Large intestine (tissue), 3 donors: ENCODE results near the gene SUPT5H. TPM values are rescaled to one million over a fixed set of nuclear protein-coding genes. Genes with fewer than 3 reads are reported as not detected.

Experiments used
- DNase-seq, 2 donors: peaks; one replicate each; pipeline versions ENCODE4 v3.0.0 to v3.0.0-alpha.2; 2013
- H3K27ac ChIP-seq: one replicate; pipeline ENCODE4 v1.5.1; 2013; ENCODE audit warnings: low read length
- H3K27me3 ChIP-seq: 2 replicates; pipeline ENCODE4 v1.6.1; 2013; ENCODE audit warnings: low read length; ENCODE audit not compliant: control insufficient read depth, insufficient read depth
- H3K36me3 ChIP-seq: 2 replicates; pipeline ENCODE4 v1.6.1; 2013; ENCODE audit warnings: low read length; ENCODE audit not compliant: control insufficient read depth, insufficient read depth
- H3K4me1 ChIP-seq: one replicate; pipeline ENCODE4 v1.6.1; 2013; ENCODE audit warnings: low read length; ENCODE audit not compliant: control insufficient read depth, insufficient read depth
- H3K4me3 ChIP-seq: one replicate; pipeline ENCODE4 v1.5.1; 2013; ENCODE audit warnings: low read length
- H3K9me3 ChIP-seq: one replicate; pipeline ENCODE4 v1.6.1; 2013; ENCODE audit warnings: mild to moderate bottlenecking, low read depth, low read length, moderate library complexity; ENCODE audit not compliant: control insufficient read depth
- WGBS: methylation state at CpG from one replicate; pipeline ENCODE4 v1.1.5; 2013; ENCODE audit warnings: low lambda C conversion rate; ENCODE audit not compliant: insufficient coverage; 5-methylcytosine and 5-hydroxymethylcytosine counted together
- polyA plus RNA-seq: library from polyadenylated mRNA; unstranded; fragments of 120-200 nt; gene quantifications from one replicate; pipeline ENCODE4 v1.2.1, GENCODE V29; 2013

The SUPT5H gene
- polyA plus RNA-seq, 1 donor, result 119 TPM

DNA sequence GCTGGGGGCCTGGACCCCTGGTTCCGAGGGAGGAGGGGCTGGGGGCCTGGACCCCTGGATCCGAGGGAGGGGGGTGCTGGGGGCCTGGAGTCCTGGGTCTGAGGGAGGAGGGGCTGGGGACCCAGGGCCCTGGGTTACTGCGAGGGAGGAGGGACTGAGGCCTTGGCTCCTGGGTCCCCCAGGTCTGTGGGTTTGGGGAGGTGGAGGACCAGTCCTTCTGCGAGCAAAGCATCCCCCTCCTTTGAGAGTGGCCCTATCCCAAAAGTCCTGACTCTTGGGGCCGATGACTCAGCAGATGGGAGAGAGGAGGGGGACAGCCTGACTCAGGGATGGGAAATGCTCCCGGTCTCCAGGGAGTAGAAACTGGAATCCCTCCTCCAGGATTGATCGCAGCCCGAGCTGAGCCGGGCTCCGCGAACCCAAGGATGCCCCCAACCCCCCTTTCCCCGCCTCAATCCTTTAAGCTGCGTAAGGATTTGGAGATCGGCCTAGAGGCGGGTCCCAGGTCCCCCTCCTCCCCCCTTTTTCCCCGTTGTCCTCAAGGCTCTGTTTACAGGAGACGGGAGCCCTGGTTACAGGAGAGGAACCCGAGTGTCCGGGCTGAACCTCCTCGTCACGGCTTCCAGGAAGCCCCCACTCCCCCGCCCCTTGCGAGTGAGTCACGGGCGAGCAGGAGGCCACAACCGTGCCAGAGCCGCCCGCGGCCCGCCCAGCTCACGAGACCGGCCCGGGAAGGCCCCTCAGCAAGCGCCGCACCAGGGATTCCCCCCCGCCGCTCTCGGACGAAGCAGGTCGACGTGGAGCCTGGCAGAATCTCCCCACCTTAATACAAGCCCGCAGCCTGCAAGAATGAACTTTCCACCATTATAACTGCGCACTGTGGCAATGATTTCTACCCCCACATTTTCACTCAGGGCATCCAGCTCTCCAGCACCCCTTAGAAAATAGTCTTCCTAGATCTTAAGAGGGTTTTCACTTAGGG is 41.8 kb upstream of the SUPT5H start:
- H3K27ac ChIP-seq, result peak overlapping the region; percentile 96
- H3K36me3 ChIP-seq, result peaks cover 11% of the 10 kb centered on the region
- peaks cover 4% of the 10 kb centered on the region for H3K9me3 ChIP-seq
- DNase-seq, result peak; percentile 97 to 98
- no peaks in the 10 kb centered on the region for H3K27me3 ChIP-seq
- H3K4me3 ChIP-seq, result peak overlapping the region; percentile 30
- peaks cover 62% of the 10 kb centered on the region for H3K4me1 ChIP-seq
- WGBS, result no CpG with 5 or more reads among the region's 43 CpGs

DNA sequence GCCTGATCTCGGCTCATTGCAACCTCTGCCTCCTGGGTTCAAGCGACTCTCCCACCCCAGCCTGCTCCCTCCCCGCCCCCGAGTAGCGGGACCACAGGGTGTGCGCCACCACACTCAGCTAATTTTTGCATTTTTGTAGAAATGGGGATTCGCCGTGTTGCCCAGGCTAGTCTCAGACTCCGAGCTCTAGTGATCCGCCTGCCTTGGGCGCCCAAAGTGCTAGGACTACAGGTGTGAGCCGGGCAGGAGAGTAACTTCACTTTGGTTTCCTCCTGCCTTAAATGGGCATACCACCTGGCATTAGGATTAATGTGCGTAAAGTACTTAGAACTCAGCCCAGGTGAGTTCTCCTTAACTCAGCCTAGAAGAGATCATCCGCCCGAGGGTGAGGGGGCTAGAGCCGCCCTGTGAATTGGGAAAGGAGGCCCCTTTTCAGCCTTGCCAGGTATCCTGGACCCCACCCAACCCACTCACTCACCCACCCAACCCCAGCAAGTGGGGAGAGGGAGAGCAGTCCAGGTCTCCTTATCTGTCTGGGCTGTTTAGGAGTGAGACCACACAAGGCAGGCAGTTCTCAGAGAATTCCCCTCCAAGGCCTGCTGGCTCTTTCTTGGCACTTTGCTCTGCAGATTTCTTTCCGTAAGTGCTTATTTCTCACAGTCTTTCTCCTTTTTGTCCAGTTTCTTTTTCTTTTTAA is 40.0 kb upstream of the SUPT5H start:
- Histone ChIP-seq H3K27me3 (no peaks in the 10 kb centered on the region), H3K4me1 (peaks cover 49% of the 10 kb centered on the region), H3K36me3 (peaks cover 15% of the 10 kb centered on the region), H3K9me3 (no peaks in the 10 kb centered on the region), H3K4me3 (peak overlapping the region; percentile 78), H3K27ac (peak overlapping the region; percentile 98)
- WGBS, result 100% methylated on average over 1 of the region's 17 CpGs
- DNase-seq, result no peak

DNA sequence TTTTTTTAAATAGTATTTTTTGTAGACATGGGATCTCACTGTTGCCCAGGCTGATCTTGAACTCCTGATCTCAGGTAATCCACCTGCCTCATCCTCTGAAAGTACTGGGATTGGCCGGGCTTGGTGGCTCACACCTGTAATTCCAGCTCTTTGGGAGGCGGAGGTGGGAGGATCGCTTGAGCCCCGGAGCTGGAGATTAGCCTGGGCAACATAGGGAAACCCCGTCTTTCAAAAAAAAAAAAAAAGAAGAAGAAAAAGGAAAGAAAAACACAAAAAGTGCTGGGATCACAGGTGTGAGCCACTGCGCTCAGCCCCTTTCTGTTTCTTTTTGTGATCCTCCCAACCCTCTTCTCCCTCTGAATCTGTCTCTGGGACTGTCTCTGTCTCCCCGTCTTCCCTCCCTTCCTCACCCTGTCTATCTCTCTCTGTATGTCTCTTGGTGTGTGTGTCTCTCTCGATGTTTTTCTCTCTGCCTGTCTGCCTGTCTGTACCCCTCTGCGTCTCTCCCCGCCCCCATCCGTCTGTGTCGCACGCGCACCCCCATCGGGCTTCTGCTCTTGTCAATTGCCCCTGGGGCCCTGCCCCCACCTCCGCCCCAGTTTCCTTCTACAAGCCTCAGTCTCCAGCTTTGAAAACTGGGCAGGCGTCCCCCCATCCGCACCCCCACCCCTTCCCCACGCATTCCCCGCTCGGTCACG is 39.3 kb upstream of the SUPT5H start:
- Histone ChIP-seq H3K27ac (peak overlapping the region; percentile 98), H3K4me3 (peak overlapping the region; percentile 78), H3K36me3 (peaks cover 15% of the 10 kb centered on the region), H3K9me3 (no peaks in the 10 kb centered on the region), H3K27me3 (no peaks in the 10 kb centered on the region), H3K4me1 (peaks cover 49% of the 10 kb centered on the region)
- 10% methylated on average over 2 of the region's 22 CpGs for WGBS
- DNase-seq, result peak in 1 of 2 donors; percentile 82

DNA sequence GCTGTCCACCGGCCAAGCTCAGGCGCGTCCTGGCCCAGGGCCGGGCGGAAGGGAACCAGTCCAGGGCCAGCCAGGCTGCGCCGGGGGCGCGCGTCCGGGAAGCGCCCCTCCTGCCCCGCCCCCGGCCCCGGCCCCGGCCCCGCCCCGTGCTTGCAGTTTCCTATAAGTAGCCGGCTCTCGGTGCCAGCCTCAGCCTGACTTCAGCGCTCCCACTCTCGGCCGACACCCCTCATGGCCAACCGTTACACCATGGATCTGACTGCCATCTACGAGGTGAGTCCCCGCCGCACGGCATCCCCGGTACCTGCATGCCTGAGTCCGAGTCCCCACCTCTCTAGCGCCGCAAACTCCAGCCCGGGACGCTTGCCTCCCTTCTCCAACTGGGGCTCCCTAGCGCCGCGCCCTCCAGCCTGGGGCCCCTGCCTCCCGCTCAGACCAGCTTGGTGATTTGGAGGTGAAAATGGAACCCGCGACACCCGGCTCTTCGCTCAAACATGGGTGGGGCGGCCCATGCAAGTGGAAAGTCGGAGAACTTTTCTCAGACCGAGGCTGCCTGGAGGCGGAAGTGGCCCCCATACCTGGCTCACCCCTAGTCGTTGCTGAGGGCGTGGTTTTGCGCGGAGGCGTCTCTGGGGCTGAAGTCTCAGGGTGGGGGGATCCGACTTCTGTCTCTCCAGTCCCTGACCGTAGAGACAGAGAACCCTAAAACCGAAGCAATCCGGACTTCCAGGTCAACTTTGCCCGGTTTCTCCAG is 38.5 kb upstream of the SUPT5H start, which contains the start of gene ZFP36:
TSS of gene ZFP36 (plus strand) at position 192 of the 754 bp plus-strand sequence. CDS start at position 250, 58 bp downstream.
- no CpG with 5 or more reads among the region's 56 CpGs for WGBS
- Histone ChIP-seq H3K36me3 (peaks cover 15% of the 10 kb centered on the region), H3K9me3 (no peaks in the 10 kb centered on the region), H3K27ac (peak within 1 kb of the TSS; percentile 98), H3K4me3 (peak within 1 kb of the TSS; percentile 78), H3K27me3 (no peaks in the 10 kb centered on the region), H3K4me1 (peaks cover 49% of the 10 kb centered on the region)
- DNase-seq, result peak; percentile 84 to 87

DNA sequence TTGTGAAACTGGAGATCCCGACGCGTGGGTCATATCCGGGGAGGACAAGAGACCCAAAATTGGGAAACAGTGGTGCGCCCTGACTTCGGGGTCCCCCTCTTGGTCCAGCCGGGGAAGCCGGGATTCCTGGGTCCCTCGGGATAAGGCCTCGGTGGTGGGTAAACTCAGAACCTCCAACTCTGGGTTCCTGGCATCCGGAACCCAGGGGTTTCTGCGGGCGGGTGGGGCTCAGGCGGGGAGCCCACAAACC is 38.0 kb upstream of the SUPT5H start:
- peak overlapping the region; percentile 98 for H3K27ac ChIP-seq
- H3K4me3 ChIP-seq, result peak overlapping the region; percentile 78
- no peaks in the 10 kb centered on the region for H3K9me3 ChIP-seq
- H3K4me1 ChIP-seq, result peaks cover 44% of the 10 kb centered on the region
- no CpG with 5 or more reads among the region's 14 CpGs for WGBS
- H3K36me3 ChIP-seq, result peaks cover 15% of the 10 kb centered on the region
- no peaks in the 10 kb centered on the region for H3K27me3 ChIP-seq
- no peak for DNase-seq

DNA sequence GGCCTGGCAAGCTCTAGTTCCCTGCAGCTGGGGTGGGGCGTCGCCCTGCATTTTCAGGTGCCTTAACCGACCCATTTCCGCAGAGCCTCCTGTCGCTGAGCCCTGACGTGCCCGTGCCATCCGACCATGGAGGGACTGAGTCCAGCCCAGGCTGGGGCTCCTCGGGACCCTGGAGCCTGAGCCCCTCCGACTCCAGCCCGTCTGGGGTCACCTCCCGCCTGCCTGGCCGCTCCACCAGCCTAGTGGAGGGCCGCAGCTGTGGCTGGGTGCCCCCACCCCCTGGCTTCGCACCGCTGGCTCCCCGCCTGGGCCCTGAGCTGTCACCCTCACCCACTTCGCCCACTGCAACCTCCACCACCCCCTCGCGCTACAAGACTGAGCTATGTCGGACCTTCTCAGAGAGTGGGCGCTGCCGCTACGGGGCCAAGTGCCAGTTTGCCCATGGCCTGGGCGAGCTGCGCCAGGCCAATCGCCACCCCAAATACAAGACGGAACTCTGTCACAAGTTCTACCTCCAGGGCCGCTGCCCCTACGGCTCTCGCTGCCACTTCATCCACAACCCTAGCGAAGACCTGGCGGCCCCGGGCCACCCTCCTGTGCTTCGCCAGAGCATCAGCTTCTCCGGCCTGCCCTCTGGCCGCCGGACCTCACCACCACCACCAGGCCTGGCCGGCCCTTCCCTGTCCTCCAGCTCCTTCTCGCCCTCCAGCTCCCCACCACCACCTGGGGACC is 37.6 kb upstream of the SUPT5H start:
- DNase-seq, result peak; percentile 51 to 63
- no peaks in the 10 kb centered on the region for H3K27me3 ChIP-seq
- H3K4me3 ChIP-seq, result peak overlapping the region; percentile 78
- WGBS, result no CpG with 5 or more reads among the region's 40 CpGs
- H3K36me3 ChIP-seq, result peaks cover 15% of the 10 kb centered on the region
- H3K27ac ChIP-seq, result peak overlapping the region; percentile 98
- no peaks in the 10 kb centered on the region for H3K9me3 ChIP-seq
- peaks cover 41% of the 10 kb centered on the region for H3K4me1 ChIP-seq

DNA sequence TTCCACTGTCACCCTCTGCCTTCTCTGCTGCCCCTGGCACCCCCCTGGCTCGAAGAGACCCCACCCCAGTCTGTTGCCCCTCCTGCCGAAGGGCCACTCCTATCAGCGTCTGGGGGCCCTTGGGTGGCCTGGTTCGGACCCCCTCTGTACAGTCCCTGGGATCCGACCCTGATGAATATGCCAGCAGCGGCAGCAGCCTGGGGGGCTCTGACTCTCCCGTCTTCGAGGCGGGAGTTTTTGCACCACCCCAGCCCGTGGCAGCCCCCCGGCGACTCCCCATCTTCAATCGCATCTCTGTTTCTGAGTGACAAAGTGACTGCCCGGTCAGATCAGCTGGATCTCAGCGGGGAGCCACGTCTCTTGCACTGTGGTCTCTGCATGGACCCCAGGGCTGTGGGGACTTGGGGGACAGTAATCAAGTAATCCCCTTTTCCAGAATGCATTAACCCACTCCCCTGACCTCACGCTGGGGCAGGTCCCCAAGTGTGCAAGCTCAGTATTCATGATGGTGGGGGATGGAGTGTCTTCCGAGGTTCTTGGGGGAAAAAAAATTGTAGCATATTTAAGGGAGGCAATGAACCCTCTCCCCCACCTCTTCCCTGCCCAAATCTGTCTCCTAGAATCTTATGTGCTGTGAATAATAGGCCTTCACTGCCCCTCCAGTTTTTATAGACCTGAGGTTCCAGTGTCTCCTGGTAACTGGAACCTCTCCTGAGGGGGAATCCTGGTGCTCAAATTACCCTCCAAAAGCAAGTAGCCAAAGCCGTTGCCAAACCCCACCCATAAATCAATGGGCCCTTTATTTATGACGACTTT is 36.8 kb upstream of the SUPT5H start:
- peaks cover 33% of the 10 kb centered on the region for H3K4me1 ChIP-seq
- DNase-seq, result peak in 1 of 2 donors; percentile 48
- H3K27ac ChIP-seq, result peak overlapping the region; percentile 98
- no peaks in the 10 kb centered on the region for H3K9me3 ChIP-seq
- peaks cover 15% of the 10 kb centered on the region for H3K36me3 ChIP-seq
- no CpG with 5 or more reads among the region's 20 CpGs for WGBS
- no peaks in the 10 kb centered on the region for H3K27me3 ChIP-seq
- H3K4me3 ChIP-seq, result peak overlapping the region; percentile 78

DNA sequence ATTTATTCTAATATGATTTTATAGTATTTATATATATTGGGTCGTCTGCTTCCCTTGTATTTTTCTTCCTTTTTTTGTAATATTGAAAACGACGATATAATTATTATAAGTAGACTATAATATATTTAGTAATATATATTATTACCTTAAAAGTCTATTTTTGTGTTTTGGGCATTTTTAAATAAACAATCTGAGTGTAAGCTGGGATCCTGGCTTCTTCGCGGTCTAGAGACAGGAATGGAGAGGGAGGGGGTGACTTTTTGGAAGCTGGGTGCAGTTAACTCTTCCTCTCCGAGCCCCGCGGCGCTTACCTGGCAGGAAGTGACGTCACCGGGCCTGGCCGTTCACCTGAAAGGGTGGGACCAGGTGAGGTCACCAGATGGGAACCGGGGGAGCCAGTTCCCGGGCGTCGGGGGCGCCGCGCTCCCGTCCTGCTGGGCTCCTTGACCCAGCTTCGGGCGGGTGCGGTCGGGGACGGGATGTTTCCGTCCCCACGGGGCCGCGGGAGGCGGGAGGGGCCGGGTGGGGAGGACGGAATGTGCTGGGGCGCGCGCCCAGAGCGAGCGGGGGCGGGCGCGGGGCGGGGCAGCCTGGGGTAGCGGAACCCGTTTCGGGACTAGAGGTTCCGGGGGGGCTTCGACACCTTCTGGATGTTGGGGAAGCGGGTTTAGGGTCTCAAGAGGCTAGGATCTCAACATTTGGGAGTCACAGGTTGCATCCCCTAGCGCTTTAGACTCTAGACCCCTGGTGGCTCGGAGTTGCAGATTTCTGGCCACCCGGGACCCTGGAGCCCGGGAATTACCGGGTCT is 36.0 kb upstream of the SUPT5H start:
- no peaks in the 10 kb centered on the region for H3K9me3 ChIP-seq
- peaks cover 31% of the 10 kb centered on the region for H3K4me1 ChIP-seq
- peak overlapping the region; percentile 98 for H3K27ac ChIP-seq
- peaks cover 15% of the 10 kb centered on the region for H3K36me3 ChIP-seq
- peak overlapping the region; percentile 78 for H3K4me3 ChIP-seq
- DNase-seq, result peak; percentile 95 to 97
- H3K27me3 ChIP-seq, result peaks cover 4% of the 10 kb centered on the region
- WGBS, result 0% methylated on average over 3 of the region's 52 CpGs
